Mesendoderm (in vitro differentiated cells): ENCODE data around the gene MAN2A2.

Experiments used
- DNase-seq: peaks from one replicate; pipeline ENCODE4 v3.0.0; 2013
- H2AK5ac ChIP-seq: 2 replicates; pipeline ENCODE4 v1.6.1; 2013; ENCODE audit warnings: low read length, inconsistent platforms
- H2BK120ac ChIP-seq: 2 replicates; pipeline ENCODE4 v1.6.1; 2013; ENCODE audit warnings: low read depth, mild to moderate bottlenecking, low read length, moderate library complexity, mixed read lengths
- H2BK15ac ChIP-seq: replicated peaks from 2 replicates; pipeline ENCODE4 v1.6.1; 2013; ENCODE audit warnings: low read depth, mild to moderate bottlenecking, moderate library complexity
- H2BK5ac ChIP-seq: 2 replicates; pipeline ENCODE4 v1.6.1; 2013; ENCODE audit warnings: low read length, inconsistent platforms
- H3K18ac ChIP-seq: 2 replicates; pipeline ENCODE4 v1.6.1; 2013; ENCODE audit warnings: mild to moderate bottlenecking, low read length, mixed read lengths
- H3K23ac ChIP-seq: one replicate; pipeline ENCODE4 v1.6.1; 2013; ENCODE audit warnings: low read length
- H3K27ac ChIP-seq: 2 replicates; pipeline ENCODE4 v1.5.1; 2013; ENCODE audit warnings: low read depth, mild to moderate bottlenecking, inconsistent platforms, low read length, moderate library complexity
- H3K27me3 ChIP-seq: 2 replicates; pipeline ENCODE4 v1.6.1; 2013; ENCODE audit warnings: low read length, control low read depth, mild to moderate bottlenecking, inconsistent platforms; ENCODE audit not compliant: insufficient read depth, poor library complexity
- H3K36me3 ChIP-seq: 2 replicates; pipeline ENCODE4 v1.6.1; 2013; ENCODE audit warnings: low read length, inconsistent platforms; ENCODE audit not compliant: control insufficient read depth, insufficient read depth
- H3K4ac ChIP-seq: one replicate; pipeline ENCODE4 v1.6.1; 2013; ENCODE audit warnings: low read depth, mild to moderate bottlenecking, low read length, moderate library complexity
- H3K4me1 ChIP-seq: 2 replicates; pipeline ENCODE4 v1.6.1; 2013; ENCODE audit warnings: low read depth, low read length, inconsistent platforms; ENCODE audit not compliant: control insufficient read depth
- H3K4me2 ChIP-seq: 2 replicates; pipeline ENCODE4 v1.6.1; 2013; ENCODE audit warnings: low read length
- H3K4me3 ChIP-seq: 2 replicates; pipeline ENCODE4 v1.5.1; 2013; ENCODE audit warnings: mild to moderate bottlenecking, low read length
- H3K56ac ChIP-seq: one replicate; pipeline ENCODE4 v1.6.1; 2013; ENCODE audit warnings: low read length
- H3K79me1 ChIP-seq: 2 replicates; pipeline ENCODE4 v1.6.1; 2013; ENCODE audit warnings: low read length, inconsistent platforms
- H3K79me2 ChIP-seq: 2 replicates; pipeline ENCODE4 v1.6.1; 2013; ENCODE audit warnings: mild to moderate bottlenecking, low read length; ENCODE audit not compliant: control insufficient read depth, insufficient read depth
- H3K9ac ChIP-seq: 2 replicates; pipeline ENCODE4 v1.6.1; 2013; ENCODE audit warnings: low read length, inconsistent platforms
- H4K5ac ChIP-seq: one replicate; pipeline ENCODE4 v1.6.1; 2013; ENCODE audit warnings: low read length
- H4K8ac ChIP-seq: one replicate; pipeline ENCODE4 v1.6.1; 2013; ENCODE audit warnings: low read depth, mild to moderate bottlenecking, control low read depth, low read length, moderate library complexity
- WGBS: extraction: QIAGEN DNeasy Blood & Tissue Kit; methylation state at CpG from one replicate; pipeline ENCODE4 v1.1.7; 2013; ENCODE audit warnings: low lambda C conversion rate, missing lambda C conversion rate; ENCODE audit not compliant: insufficient coverage; ENCODE audit errors: extremely low coverage; 5-methylcytosine and 5-hydroxymethylcytosine counted together

The MAN2A2 gene

GRCh38 chr15:90915216-90915807 lies 12.2 kb downstream of the MAN2A2 start:
- no peaks in the 10 kb centered on the region for H3K27me3 ChIP-seq
- H4K8ac ChIP-seq: no peak overlapping the region
- DNase-seq: no peak
- H3K9ac ChIP-seq: no peak overlapping the region
- no peaks in the 10 kb centered on the region for H3K79me1 ChIP-seq
- H3K18ac ChIP-seq: no peak overlapping the region
- H2BK5ac ChIP-seq: no peak overlapping the region
- no peak overlapping the region for H4K5ac ChIP-seq
- H3K4me3 ChIP-seq: no peak overlapping the region
- no peaks in the 10 kb centered on the region for H3K79me2 ChIP-seq
- H3K4ac ChIP-seq: no peak overlapping the region
- no peaks in the 10 kb centered on the region for H3K36me3 ChIP-seq
- no peak overlapping the region for H3K4me2 ChIP-seq
- no peaks in the 10 kb centered on the region for H3K4me1 ChIP-seq
- H3K56ac ChIP-seq: no peak overlapping the region
- no peak overlapping the region for H2AK5ac ChIP-seq
- no CpG with 5 or more reads among the region's 7 CpGs for WGBS
- H3K27ac ChIP-seq: no peak overlapping the region
- no peak overlapping the region for H2BK15ac ChIP-seq
- H2BK120ac ChIP-seq: no peak overlapping the region
- H3K23ac ChIP-seq: no peak overlapping the region

- Histone ChIP-seq H2AK5ac (no peak overlapping the region), H4K5ac (no peak overlapping the region), H3K56ac (no peak overlapping the region), H2BK5ac (no peak overlapping the region), H3K79me1 (no peaks in the 10 kb centered on the region), H3K4ac (no peak overlapping the region), H2BK15ac (no peak overlapping the region), H4K8ac (no peak overlapping the region), H3K27me3 (no peaks in the 10 kb centered on the region), H3K9ac (no peak overlapping the region), H3K4me2 (no peak overlapping the region), H3K23ac (no peak overlapping the region), H3K36me3 (no peaks in the 10 kb centered on the region), H3K27ac (no peak overlapping the region), H3K18ac (no peak overlapping the region), H3K4me1 (no peaks in the 10 kb centered on the region), H2BK120ac (no peak overlapping the region), H3K79me2 (no peaks in the 10 kb centered on the region), H3K4me3 (no peak overlapping the region)
- DNase-seq: peak; percentile 28
- no CpG with 5 or more reads among the region's 25 CpGs for WGBS
Observed at GRCh38 chr15:90915808-90916440, 12.8 kb downstream of the MAN2A2 start.

- Histone ChIP-seq H2AK5ac (no peak overlapping the region), H4K8ac (no peak overlapping the region), H3K27me3 (no peaks in the 10 kb centered on the region), H3K4ac (no peak overlapping the region), H3K56ac (no peak overlapping the region), H3K9ac (no peak overlapping the region), H2BK120ac (no peak overlapping the region), H3K79me2 (no peaks in the 10 kb centered on the region), H2BK15ac (no peak overlapping the region), H3K23ac (no peak overlapping the region), H3K4me3 (no peak overlapping the region), H3K4me1 (no peaks in the 10 kb centered on the region), H3K18ac (no peak overlapping the region), H3K36me3 (no peaks in the 10 kb centered on the region), H3K79me1 (no peaks in the 10 kb centered on the region), H3K27ac (no peak overlapping the region), H4K5ac (no peak overlapping the region), H2BK5ac (no peak overlapping the region), H3K4me2 (no peak overlapping the region)
- no CpG with 5 or more reads among the region's 11 CpGs for WGBS
- no peak for DNase-seq
Observed at GRCh38 chr15:90916461-90916860, 13.4 kb downstream of the MAN2A2 start.

GRCh38 chr15:90917569-90917968 lies 14.5 kb downstream of the MAN2A2 start:
- H3K4me2 ChIP-seq: no peak overlapping the region
- H3K27me3 ChIP-seq: no peaks in the 10 kb centered on the region
- H3K18ac ChIP-seq: no peak overlapping the region
- H2BK120ac ChIP-seq: no peak overlapping the region
- H3K4me1 ChIP-seq: no peaks in the 10 kb centered on the region
- H3K56ac ChIP-seq: no peak overlapping the region
- WGBS: no CpG with 5 or more reads among the region's 12 CpGs
- no peak overlapping the region for H3K4me3 ChIP-seq
- H4K5ac ChIP-seq: no peak overlapping the region
- no peak for DNase-seq
- no peaks in the 10 kb centered on the region for H3K79me2 ChIP-seq
- H3K79me1 ChIP-seq: no peaks in the 10 kb centered on the region
- H2BK15ac ChIP-seq: no peak overlapping the region
- no peak overlapping the region for H3K23ac ChIP-seq
- no peak overlapping the region for H3K4ac ChIP-seq
- H3K27ac ChIP-seq: no peak overlapping the region
- no peak overlapping the region for H3K9ac ChIP-seq
- no peak overlapping the region for H2AK5ac ChIP-seq
- no peaks in the 10 kb centered on the region for H3K36me3 ChIP-seq
- no peak overlapping the region for H4K8ac ChIP-seq
- no peak overlapping the region for H2BK5ac ChIP-seq

- no peak overlapping the region for H2AK5ac ChIP-seq
- no peak overlapping the region for H3K56ac ChIP-seq
- H3K4me3 ChIP-seq: no peak overlapping the region
- H3K4ac ChIP-seq: no peak overlapping the region
- H3K27ac ChIP-seq: no peak overlapping the region
- H3K18ac ChIP-seq: no peak overlapping the region
- no peak for DNase-seq
- H2BK120ac ChIP-seq: no peak overlapping the region
- H3K36me3 ChIP-seq: no peaks in the 10 kb centered on the region
- no peak overlapping the region for H4K5ac ChIP-seq
- H3K4me2 ChIP-seq: no peak overlapping the region
- H3K79me1 ChIP-seq: no peaks in the 10 kb centered on the region
- H3K79me2 ChIP-seq: no peaks in the 10 kb centered on the region
- WGBS: no CpG with 5 or more reads among the region's 23 CpGs
- no peak overlapping the region for H3K23ac ChIP-seq
- H4K8ac ChIP-seq: no peak overlapping the region
- no peaks in the 10 kb centered on the region for H3K4me1 ChIP-seq
- no peaks in the 10 kb centered on the region for H3K27me3 ChIP-seq
- H2BK15ac ChIP-seq: no peak overlapping the region
- no peak overlapping the region for H2BK5ac ChIP-seq
- H3K9ac ChIP-seq: no peak overlapping the region
Observed at GRCh38 chr15:90918034-90918788, 15.1 kb downstream of the MAN2A2 start.
